ENCODE measurements around the gene PKMYT1. TPM values are rescaled to one million over a fixed set of nuclear protein-coding genes. Genes with fewer than 3 reads are reported as not detected.

The PKMYT1 gene
- total and polyA plus RNA-seq, 9 of the 15 experiments (the other 6 are each of a cell fraction or from before 2014, with no cell fraction given) = 8.7 to 201 (median 37.8) TPM

DNA sequence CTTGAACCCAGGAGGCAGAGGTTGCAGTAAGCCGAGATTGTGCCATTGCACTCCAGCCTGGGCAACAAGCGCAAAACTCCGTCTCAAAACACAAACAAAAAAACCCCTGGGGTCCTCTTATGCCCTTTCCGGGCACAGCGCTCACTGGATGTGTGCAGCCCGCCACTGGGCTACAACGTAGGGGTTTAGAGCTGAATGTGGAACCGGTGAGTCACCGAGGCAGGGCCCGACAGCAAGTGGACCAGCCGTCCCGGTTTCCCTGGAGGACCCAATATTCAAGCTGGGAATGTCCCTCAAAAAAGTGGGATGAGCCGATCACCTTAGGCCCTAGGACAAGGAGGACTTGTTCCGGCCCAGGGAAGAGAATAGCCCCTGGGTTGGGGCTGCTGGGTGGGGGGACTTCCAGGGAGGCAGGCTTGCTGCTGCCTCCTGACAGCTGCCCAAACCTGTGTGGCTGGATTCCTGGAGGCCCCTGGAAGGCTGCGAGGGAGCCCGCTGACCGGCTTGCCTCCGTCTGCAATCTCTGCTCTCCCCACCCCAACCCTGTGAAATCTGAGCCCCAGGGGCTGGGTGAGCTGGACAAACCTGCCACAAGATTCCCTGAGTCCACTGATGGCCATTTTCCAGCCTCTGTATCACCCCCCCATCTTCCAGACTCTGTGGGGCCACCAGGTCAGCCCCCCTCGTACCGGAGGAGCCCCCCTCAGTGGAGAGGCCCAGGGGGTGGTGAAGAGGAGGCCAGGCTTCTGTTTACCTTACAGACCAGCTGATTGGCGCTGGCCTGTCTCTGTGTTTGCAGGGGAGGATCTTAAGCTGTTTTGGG lies 29.5 kb upstream of the PKMYT1 start:
- H3K4me2 ChIP-seq (ENCODE audit: insufficient read depth, low read length) = no peak overlapping the region
- H2AFZ ChIP-seq (ENCODE audit: low read depth, low read length) = no peak overlapping the region
- no peaks in the 10 kb centered on the region for H3K9me3 ChIP-seq (replicated peaks; ENCODE audit: control insufficient read depth, insufficient read depth, low read depth, low read length)
- 0 out of 4 replicates have a peak overlapping the region, but pooled peaks of 1 of the 2 experiments have one; percentile 30 for H3K9ac ChIP-seq (ENCODE audit: insufficient read depth in 1 of 2, low read depth in 2 of 2, low read length in 2 of 2)
- FAIRE-seq (no peak), ATAC-seq (no peak), DNase-seq (ENCODE audit: extremely low read depth in 1 of 4, low spot score in 3 of 4) (no peak)
- ChIA-PET CTCF (ENCODE audit: low intra/inter-chr PET ratio) (no interaction called here), POLR2A (interaction anchor here (0.6 to 1.7 kb wide), 6 partner anchors 10 to 1701 kb away, joined by 3 to 9 read pairs (median 4); partner anchors contain the start of genes HCFC1R1, THOC6 and TNFRSF12A)
- H3K27ac ChIP-seq (ENCODE audit: extremely low read depth, low read depth, low read length) = no peak overlapping the region
- peaks cover 3% of the 10 kb centered on the region for H3K9me1 ChIP-seq (ENCODE audit: control insufficient read depth, insufficient read depth, low read length)
- BruUV-seq (replicated peaks) = no TSS peak
- intact Hi-C loops (cut with micrococcal nuclease) = no loop called here
- H4K20me1 ChIP-seq (replicated peaks; ENCODE audit: control insufficient read depth, insufficient read depth, low read length) = no peaks in the 10 kb centered on the region
- H3K79me2 ChIP-seq (ENCODE audit: control insufficient read depth, insufficient read depth, low read length) = peaks cover 22% of the 10 kb centered on the region
- H3K36me3 ChIP-seq (ENCODE audit: control insufficient read depth, insufficient read depth, low read length) = peaks cover 3% of the 10 kb centered on the region; the same call in 2 of the 3 replicates
- in situ Hi-C loops (cut with MboI) = no loop called here
- H3K4me1 ChIP-seq (replicated peaks in 1 of 2; ENCODE audit: control insufficient read depth in 2 of 2, insufficient read depth in 2 of 2, low read length in 2 of 2) = peaks cover 39 to 82% of the 10 kb centered on the region in 2 experiments
- WGBS (ENCODE audit: insufficient coverage, low coverage, missing lambda C conversion rate) = 61% methylated on average over 21 of the region's 21 CpGs
- no peak overlapping the region for H3K4me3 ChIP-seq
- TF ChIP-seq, protein P1, sequence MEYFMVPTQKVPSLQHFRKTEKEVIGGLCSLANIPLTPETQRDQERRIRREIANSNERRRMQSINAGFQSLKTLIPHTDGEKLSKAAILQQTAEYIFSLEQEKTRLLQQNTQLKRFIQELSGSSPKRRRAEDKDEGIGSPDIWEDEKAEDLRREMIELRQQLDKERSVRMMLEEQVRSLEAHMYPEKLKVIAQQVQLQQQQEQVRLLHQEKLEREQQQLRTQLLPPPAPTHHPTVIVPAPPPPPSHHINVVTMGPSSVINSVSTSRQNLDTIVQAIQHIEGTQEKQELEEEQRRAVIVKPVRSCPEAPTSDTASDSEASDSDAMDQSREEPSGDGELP (CRISPR knock-in tag; IDR thresholded peaks at IDR 0.05; ENCODE audit: borderline replicate concordance) = peak; percentile 38; the same call in 1 of the 2 replicates
- no peak for TF ChIP-seq ZKSCAN8 (CRISPR knock-in tag; IDR thresholded peaks at IDR 0.05)
- peak; percentile 65 to 72 for TF ChIP-seq KDM1A (IDR thresholded peaks at IDR 0.05)
- H3K27me3 ChIP-seq (ENCODE audit: control insufficient read depth in 2 of 2, insufficient read depth in 2 of 2, low read length in 2 of 2) = no peaks in the 10 kb centered on the region
